Adrenal gland (tissue), 12 donors: Measurements from ENCODE around the gene XPNPEP3. TPM values are rescaled to one million over a fixed set of nuclear protein-coding genes. Genes with fewer than 3 reads are reported as not detected.
A peak's percentile ranks its signal among the peaks of the same experiment; 100 is the strongest.

ENCODE experiments used
- DNase-seq, 7 donors: peaks; one replicate each; pipeline ENCODE4 v3.0.0-alpha.2; 2019 to 2020
- H3K27ac ChIP-seq, 5 donors: fragments of 200-600 bp; sonication (generic) in 4 of 5; 1 replicate in 3 of 5; 2 replicates in 2 of 5; pipeline versions ENCODE4 v1.5.1 to v1.8.0; 2016 to 2020; ENCODE audit warnings: mild to moderate bottlenecking in 1 of 5
- H3K27me3 ChIP-seq: fragments of 200-600 bp; 2 replicates; pipeline ENCODE4 v1.8.0; 2021
- H3K36me3 ChIP-seq, 2 donors: fragments of 200-600 bp; replicated peaks in 1 of 2; 1 replicate in 1 of 2; 2 replicates in 1 of 2; pipeline versions ENCODE4 v1.5.1 to v1.8.0; 2018 to 2022
- H3K4me1 ChIP-seq, 2 donors: fragments of 200-600 bp; replicated peaks in 1 of 2; 1 replicate in 1 of 2; 2 replicates in 1 of 2; pipeline versions ENCODE4 v1.5.1 to v1.8.0; 2018 to 2021
- H3K4me3 ChIP-seq, 4 donors: fragments of 200-600 bp; sonication (generic) in 3 of 4; one replicate each; pipeline ENCODE4 v1.5.1; 2016 to 2018
- H3K9me3 ChIP-seq, 3 donors: fragments of 200-600 bp; sonication (generic) in 1 of 3; replicated peaks in 1 of 3; 1 replicate in 2 of 3; 2 replicates in 1 of 3; pipeline versions ENCODE4 v1.5.1 to v1.8.0; 2016 to 2021
- POLR2A ChIP-seq, 2 donors: fragments of 450-650 bp; IDR thresholded peaks; one replicate each; pipeline ENCODE4 v1.6.1; 2017; ENCODE audit warnings: antibody characterized with exemption in 2 of 2, mild to moderate bottlenecking in 2 of 2, moderate library complexity in 1 of 2
- WGBS, 4 donors: extraction: QIAGEN DNeasy Blood & Tissue Kit in 2 of 4; methylation state at CpG; one replicate each; pipeline versions ENCODE4 v1.1.5 to v1.1.7; 2013 to 2017; 5-methylcytosine and 5-hydroxymethylcytosine counted together
- intact Hi-C, 2 donors: fragments of 100-400 bp; cut with DNase I; formaldehyde crosslinking; loops; one replicate each; pipeline versions ENCODE4 v1.14.1 to v1.15.0; 2022 to 2023
- polyA plus RNA-seq, 3 donors: library from polyadenylated mRNA; stranded (reverse); fragments of 200-250 nt in 2 of 3; fragments of 350-450 nt in 1 of 3; fragmentation: Illumina TruSeq in 1 of 3; extraction: RNeasy Lipid Tissue Mini Kit (QIAGEN cat#74804) in 1 of 3; gene quantifications; one replicate each; pipeline ENCODE4 v1.2.3, GENCODE V29; 2013 to 2014
- total RNA-seq, 9 donors: library from RNA; depleted of rRNA in 4 of 9; stranded (reverse); fragments of >200 nt in 4 of 9; fragments of 120-200 nt in 1 of 9; fragmentation: NEBNext Ultra II Directional in 1 of 9; extraction: Animal tissue kit (Norgen Biotek cat#: 25700) in 1 of 9; gene quantifications; one replicate each; pipeline versions ENCODE4 v1.1.0 to v1.2.4, GENCODE V29; 2013 to 2023
- TF ChIP-seq, protein P1 (sequence below), 6 experiments: fragments of 450-650 bp in 4 of 6; fragments of 200-600 bp in 2 of 6; sonication (generic) in 1 of 6; IDR thresholded peaks; 1 replicate in 5 of 6; 2 replicates in 1 of 6; pipeline versions ENCODE4 v1.5.1 to v1.8.0; 2016 to 2021; ENCODE audit warnings: antibody characterized with exemption in 6 of 6, mild to moderate bottlenecking in 2 of 6, moderate library complexity in 1 of 6
- donor health status: healthy with polysubstance abuse.
- donor health status: Bipolar disorder and iron deficiency.
- donor health status: DM: yes; HTN: yes; CAD: no.
- donor health status: DM: no; HTN: no; CAD: no.
- donor health status: DM: no; HTN: no; CAD: no.
- donor health status: DM: yes; HTN: yes; CAD: no.

XPNPEP3 gene
- total and polyA plus RNA-seq, 12 donors = 6.4 to 41.1 (median 20.6) TPM

GRCh38 chr22:40817737-40818136 lies 39.2 kb upstream of the XPNPEP3 start:
- 89 to 93% (median 91%) methylated on average over 4 of the region's 4 CpGs for WGBS, 4 donors
- no peak for TF ChIP-seq POLR2A (IDR thresholded peaks at IDR 0.05)
- TF ChIP-seq, protein P1, sequence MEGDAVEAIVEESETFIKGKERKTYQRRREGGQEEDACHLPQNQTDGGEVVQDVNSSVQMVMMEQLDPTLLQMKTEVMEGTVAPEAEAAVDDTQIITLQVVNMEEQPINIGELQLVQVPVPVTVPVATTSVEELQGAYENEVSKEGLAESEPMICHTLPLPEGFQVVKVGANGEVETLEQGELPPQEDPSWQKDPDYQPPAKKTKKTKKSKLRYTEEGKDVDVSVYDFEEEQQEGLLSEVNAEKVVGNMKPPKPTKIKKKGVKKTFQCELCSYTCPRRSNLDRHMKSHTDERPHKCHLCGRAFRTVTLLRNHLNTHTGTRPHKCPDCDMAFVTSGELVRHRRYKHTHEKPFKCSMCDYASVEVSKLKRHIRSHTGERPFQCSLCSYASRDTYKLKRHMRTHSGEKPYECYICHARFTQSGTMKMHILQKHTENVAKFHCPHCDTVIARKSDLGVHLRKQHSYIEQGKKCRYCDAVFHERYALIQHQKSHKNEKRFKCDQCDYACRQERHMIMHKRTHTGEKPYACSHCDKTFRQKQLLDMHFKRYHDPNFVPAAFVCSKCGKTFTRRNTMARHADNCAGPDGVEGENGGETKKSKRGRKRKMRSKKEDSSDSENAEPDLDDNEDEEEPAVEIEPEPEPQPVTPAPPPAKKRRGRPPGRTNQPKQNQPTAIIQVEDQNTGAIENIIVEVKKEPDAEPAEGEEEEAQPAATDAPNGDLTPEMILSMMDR (IDR thresholded peaks at IDR 0.05) = no peak
- intact Hi-C loops = loop anchor here in 1 of 2 donors (10.0 kb wide), 1 partner anchor 77 kb away; no protein-coding TSS in a partner anchor
- no peak for DNase-seq
- Histone ChIP-seq H3K9me3 (no peaks in the 10 kb centered on the region), H3K36me3 (no peaks in the 10 kb centered on the region), H3K4me1 (peaks cover 12 to 26% of the 10 kb centered on the region in 2 donors), H3K4me3 (peak overlapping the region in 1 of 4 donors; percentile 98), H3K27ac (no peak overlapping the region), H3K27me3 (no peaks in the 10 kb centered on the region)

DNA sequence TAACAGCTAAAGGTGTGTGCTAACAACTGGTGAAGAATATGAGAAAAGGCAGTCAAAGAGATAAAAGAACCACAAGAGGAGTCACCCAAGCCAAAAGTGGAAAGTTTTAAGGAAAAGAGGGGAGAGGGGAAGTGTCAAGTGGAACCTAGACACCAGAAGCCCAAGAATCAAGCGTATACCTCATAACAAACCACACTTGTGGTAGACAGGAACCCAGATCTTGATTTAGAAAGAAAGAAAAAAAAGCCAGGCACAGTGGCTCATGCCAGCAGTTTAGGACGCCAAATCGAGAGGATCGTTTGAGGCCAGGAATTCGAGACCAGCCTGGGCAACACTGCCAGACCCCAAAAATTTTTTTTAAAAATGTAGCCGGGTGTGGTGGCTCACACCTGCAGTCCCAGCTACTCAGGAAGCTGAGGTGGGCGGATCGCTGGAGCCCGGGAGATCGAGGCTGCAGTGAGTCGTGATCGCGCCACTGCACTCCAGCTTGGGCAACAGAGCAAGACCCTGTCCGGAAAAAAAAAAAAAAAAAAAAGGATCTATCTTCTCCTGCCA lies 38.7 kb upstream of the XPNPEP3 start:
- H3K36me3 ChIP-seq = no peaks in the 10 kb centered on the region
- peaks cover 12 to 26% of the 10 kb centered on the region in 2 donors for H3K4me1 ChIP-seq
- H3K9me3 ChIP-seq = no peaks in the 10 kb centered on the region
- H3K27me3 ChIP-seq = no peaks in the 10 kb centered on the region
- intact Hi-C loops = loop anchor here in 1 of 2 donors (10.0 kb wide), 1 partner anchor 77 kb away; no protein-coding TSS in a partner anchor
- H3K27ac ChIP-seq = peak overlapping the region in 1 of 5 donors; percentile 59
- 21 to 50% (median 26%) methylated on average over 5 to 14 of the region's 14 CpGs for WGBS, 4 donors
- peak overlapping the region; percentile 54 to 100 (median 94) for H3K4me3 ChIP-seq
- no peak for DNase-seq
- TF ChIP-seq POLR2A (IDR thresholded peaks at IDR 0.05) = no peak
- TF ChIP-seq, protein P1 (IDR thresholded peaks at IDR 0.05) = no peak

GRCh38 chr22:40818747-40819598 lies 38.0 kb upstream of the XPNPEP3 start, which contains the start of gene SLC25A17:
Gene SLC25A17 (minus strand): TSS chr22:40819346. CDS start chr22:40819248, 98 bp downstream.
- no peaks in the 10 kb centered on the region for H3K27me3 ChIP-seq
- 1% methylated on average over 21 to 61 of the region's 61 CpGs for WGBS, 4 donors
- peak within 1 kb of the TSS; percentile 54 to 100 (median 94) for H3K4me3 ChIP-seq
- peak within 1 kb of the TSS; percentile 59 to 88 (median 72) for H3K27ac ChIP-seq
- H3K36me3 ChIP-seq = peaks cover 0 to under 1% of the 10 kb centered on the region in 2 donors
- intact Hi-C loops = loop anchor here in 1 of 2 donors (10.0 kb wide), 1 partner anchor 76 kb away; no protein-coding TSS in a partner anchor
- peak; percentile 87 to 92 (median 89) for DNase-seq
- TF ChIP-seq POLR2A (IDR thresholded peaks at IDR 0.05) = peak in 1 of 2 donors; percentile 39
- TF ChIP-seq, protein P1 (IDR thresholded peaks at IDR 0.05) = peak; percentile 8 to 61 (median 38)
- peaks cover 12 to 26% of the 10 kb centered on the region in 2 donors for H3K4me1 ChIP-seq
- no peaks in the 10 kb centered on the region for H3K9me3 ChIP-seq

DNA sequence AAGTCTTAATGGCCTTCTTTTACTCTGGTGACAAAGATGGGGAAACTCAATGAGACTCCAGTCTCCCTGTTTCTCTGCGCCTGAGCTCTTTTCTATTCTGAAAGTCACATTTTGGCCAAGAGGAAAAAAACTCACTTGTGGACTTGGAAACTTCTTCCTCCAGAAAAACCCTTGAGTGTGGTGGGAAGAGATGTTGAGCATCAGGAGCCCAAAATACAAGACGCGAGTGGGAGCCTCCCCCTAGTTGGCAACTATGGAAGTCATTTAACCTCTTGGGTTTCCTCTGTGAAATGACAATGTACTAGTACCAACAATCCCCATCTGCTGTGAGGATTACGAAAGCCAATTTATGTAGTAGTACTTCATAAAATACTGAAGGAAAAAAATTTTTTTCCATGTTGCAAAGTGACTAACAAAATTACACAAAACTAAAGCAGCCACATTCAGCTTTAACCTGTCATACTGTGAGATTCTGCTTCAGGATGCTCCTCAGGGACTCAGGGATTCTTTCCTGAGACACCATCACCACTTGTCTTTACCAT lies 37.3 kb upstream of the XPNPEP3 start:
- intact Hi-C loops = loop anchor here in 1 of 2 donors (10.0 kb wide), 1 partner anchor 75 kb away; no protein-coding TSS in a partner anchor
- no peak for DNase-seq
- H3K27me3 ChIP-seq = no peaks in the 10 kb centered on the region
- TF ChIP-seq POLR2A (IDR thresholded peaks at IDR 0.05) = no peak
- TF ChIP-seq, protein P1 (IDR thresholded peaks at IDR 0.05) = peak in 1 of 6 experiments; percentile 5
- H3K36me3 ChIP-seq = peaks cover 0 to 8% of the 10 kb centered on the region in 2 donors
- H3K9me3 ChIP-seq = no peaks in the 10 kb centered on the region
- peaks cover 12 to 26% of the 10 kb centered on the region in 2 donors for H3K4me1 ChIP-seq
- WGBS, 4 donors = 2 to 9% (median 8%) methylated on average over 4 of the region's 4 CpGs
- peak overlapping the region; percentile 1 to 88 (median 64) for H3K27ac ChIP-seq
- H3K4me3 ChIP-seq = peak overlapping the region in 2 of 4 donors; percentile 90 to 98
